A673 (cell line): ENCODE results near the gene DYNLT2. TPM values are rescaled to one million over a fixed set of nuclear protein-coding genes. Genes with fewer than 3 reads are reported as not detected.

Source experiments
- BruUV-seq: library from RNA; stranded (reverse); fragments of 400-500 nt; replicated peaks from 2 replicates; lab custom pipeline; 2021; lab: Mats Ljungman, UMichigan
- CTCF ChIA-PET: fragments of 300-600 bp; sonication (Branson Sonifier 250); formaldehyde crosslinking; loops from one replicate; lab custom pipeline; 2022; ENCODE audit warnings: antibody characterized with exemption; lab: Charles Lee
- POLR2A ChIA-PET: fragments of 300-600 bp; sonication (Branson Sonifier 250); formaldehyde crosslinking; loops from one replicate; lab custom pipeline; 2022; ENCODE audit warnings: antibody characterized with exemption; ENCODE audit not compliant: low non-redundant PET; lab: Charles Lee
- DNase-seq: peaks from one replicate; pipeline ENCODE4 v3.0.0-alpha.2; 2015; ENCODE audit warnings: low spot score
- H3K27ac ChIP-seq: fragments of 200-600 bp; sonication (generic); 2 replicates; pipeline ENCODE4 v1.5.1; 2016; ENCODE audit warnings: mixed run types, low read depth, mild to moderate bottlenecking, mixed read lengths, antibody characterized with exemption, low read length; ENCODE audit not compliant: poor library complexity, severe bottlenecking
- H3K27me3 ChIP-seq: fragments of 200-600 bp; sonication (generic); replicated peaks from 2 replicates; pipeline ENCODE4 v1.6.1; 2017; ENCODE audit warnings: mixed run types, low read depth, mild to moderate bottlenecking, mixed read lengths, antibody characterized with exemption, low read length; ENCODE audit not compliant: insufficient read depth, poor library complexity
- H3K36me3 ChIP-seq: fragments of 200-600 bp; sonication (generic); 2 replicates; pipeline ENCODE4 v1.6.1; 2016; ENCODE audit warnings: mixed run types, mild to moderate bottlenecking, mixed read lengths, antibody characterized with exemption, low read length; ENCODE audit not compliant: insufficient read depth, poor library complexity, severe bottlenecking
- H3K4me1 ChIP-seq: fragments of 200-600 bp; sonication (generic); 2 replicates; pipeline ENCODE4 v1.6.1; 2017; ENCODE audit warnings: mixed run types, mild to moderate bottlenecking, mixed read lengths, antibody characterized with exemption, low read length; ENCODE audit not compliant: insufficient read depth, poor library complexity, severe bottlenecking
- H3K4me3 ChIP-seq: fragments of 200-600 bp; sonication (generic); 2 replicates; pipeline ENCODE4 v1.5.1; 2016; ENCODE audit warnings: low read depth, mixed run types, mild to moderate bottlenecking, mixed read lengths, low read length; ENCODE audit not compliant: poor library complexity, severe bottlenecking
- H3K9me3 ChIP-seq: fragments of 200-600 bp; sonication (generic); 2 replicates; pipeline ENCODE4 v1.6.1; 2016; ENCODE audit warnings: mixed run types, low read depth, mild to moderate bottlenecking, mixed read lengths, antibody characterized with exemption, low read length; ENCODE audit not compliant: poor library complexity, severe bottlenecking
- CTCF ChIP-seq: fragments of 300-800, 200-600 bp; sonication (generic); conservative IDR thresholded peaks from 2 replicates; pipeline ENCODE4 v1.5.1; 2017; ENCODE audit warnings: low read depth, mild to moderate bottlenecking, antibody characterized with exemption, low read length, moderate library complexity, mixed read lengths
- EZH2 ChIP-seq: fragments of 200-600 bp; sonication (generic); IDR thresholded peaks from 2 replicates; pipeline ENCODE4 v1.6.1; 2017; ENCODE audit warnings: borderline replicate concordance, low read depth, mild to moderate bottlenecking, mixed read lengths, antibody characterized with exemption, low read length; ENCODE audit not compliant: poor library complexity, severe bottlenecking
- intact Hi-C: fragments of 100-400 bp; cut with micrococcal nuclease; formaldehyde crosslinking; loops from one replicate; pipeline ENCODE4 v1.10.0; 2022; ENCODE audit not compliant: unreplicated experiment
- total RNA-seq: library from RNA; stranded (reverse); gene quantifications from 2 replicates; pipeline ENCODE4 v1.2.3, GENCODE V29; 2021

DYNLT2 gene
- total RNA-seq, 1 experiment from 2014 or later, result 2.4 TPM

GRCh38 chr6:169702840-169703246 is 48.5 kb downstream of the DYNLT2 start:
- Histone ChIP-seq H3K4me3 (peak overlapping the region; percentile 92), H3K4me1 (peaks cover 27% of the 10 kb centered on the region), H3K27ac (peak overlapping the region; percentile 99), H3K36me3 (peaks cover 33% of the 10 kb centered on the region), H3K9me3 (no peaks in the 10 kb centered on the region), H3K27me3 (no peaks in the 10 kb centered on the region)
- ChIA-PET POLR2A (no interaction called here), CTCF (no interaction called here)
- intact Hi-C loops, result loop anchor here (2.0 kb wide), 1 partner anchor 746 kb away; no protein-coding TSS in a partner anchor
- TF ChIP-seq CTCF (no peak), EZH2 (no peak)
- no peak for DNase-seq
- BruUV-seq, result no TSS peak

- CTCF ChIA-PET, result no interaction called here
- POLR2A ChIA-PET, result interaction anchor here (0.5 kb wide), 1 partner anchor 186 kb away, joined by 3 read pairs; no protein-coding TSS in a partner anchor
Measured at GRCh38 chr6:169701954-169702839, 49.2 kb downstream of the DYNLT2 start, which contains the start of the genes C6orf120 and WDR27. C6orf120 (plus strand) TSS chr6:169702126; CDS start chr6:169702460, 334 bp downstream. WDR27 (minus strand) TSS chr6:169702029; CDS start chr6:169689005, 13,024 bp downstream.

More at GRCh38 chr6:169701954-169702839, 49.2 kb downstream of the DYNLT2 start, which contains the start of the genes C6orf120 and WDR27:
- Histone ChIP-seq H3K27me3 (no peaks in the 10 kb centered on the region), H3K36me3 (peaks cover 33% of the 10 kb centered on the region), H3K4me1 (peaks cover 27% of the 10 kb centered on the region), H3K27ac (peak within 1 kb of the TSS; percentile 99), H3K9me3 (no peaks in the 10 kb centered on the region), H3K4me3 (peak within 1 kb of the TSS; percentile 92)
- BruUV-seq, result no TSS peak
- peak; percentile 98 for DNase-seq
- TF ChIP-seq CTCF (no peak), EZH2 (no peak)
- intact Hi-C loops, result loop anchor here (2.0 kb wide), 1 partner anchor 745 kb away; no protein-coding TSS in a partner anchor
